Measurements from ENCODE around the gene ZMIZ1. TPM values are rescaled to one million over a fixed set of nuclear protein-coding genes. Genes with fewer than 3 reads are reported as not detected.

Gene ZMIZ1
- total RNA-seq, 2 experiments from 2014 or later, result 14.6 to 15.5 TPM

DNA sequence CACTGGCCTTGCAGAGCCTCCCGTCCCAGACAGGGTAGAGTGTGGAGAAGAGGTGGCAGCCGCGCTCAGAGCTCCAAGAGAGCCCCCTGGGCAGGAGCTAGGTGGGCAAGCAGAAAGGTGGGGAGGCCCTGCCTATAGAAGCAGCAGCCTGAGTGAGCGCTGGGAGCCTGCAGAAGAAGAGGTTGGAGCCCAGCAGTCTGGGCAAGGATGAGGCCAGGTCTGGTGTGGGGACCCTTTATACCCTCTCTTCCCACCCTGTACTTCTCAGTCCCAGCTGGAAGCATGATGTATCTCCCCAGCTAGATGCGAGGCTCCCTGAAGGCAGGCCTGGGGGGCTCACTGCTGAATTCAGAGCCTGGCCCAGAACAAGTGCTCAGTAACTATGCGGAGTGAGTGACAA is 44.5 kb upstream of the ZMIZ1 start:
- H3K36me3 Mint-ChIP-seq (ENCODE audit: low read depth), result no peaks in the 10 kb centered on the region
- no peak overlapping the region for H3K4me3 ChIP-seq (ENCODE audit: low read length)
- H3K27ac Mint-ChIP-seq, result no peak overlapping the region
- H3K27me3 ChIP-seq (ENCODE audit: control insufficient read depth in 1 of 2, insufficient read depth in 2 of 2, low read length in 2 of 2), result no peaks in the 10 kb centered on the region
- no peaks in the 10 kb centered on the region for H3K9me3 ChIP-seq (ENCODE audit: control insufficient read depth in 1 of 2, insufficient read depth in 1 of 2, low read length in 2 of 2)
- peaks cover 46% of the 10 kb centered on the region for H3K4me1 ChIP-seq (ENCODE audit: insufficient read depth, low read length)
- DNase-seq (no peak), ATAC-seq (ENCODE audit: poor library complexity) (no peak)
- no peak overlapping the region for H3K27ac ChIP-seq (ENCODE audit: low read depth in 1 of 2, low read length in 2 of 2)
- intact Hi-C loops (cut with DNase I, micrococcal nuclease), result no loop called here
- no peak overlapping the region for H3K4me3 Mint-ChIP-seq
- ChIA-PET POLR2A (no interaction called here), CTCF (no interaction called here)
- TF ChIP-seq, protein P1, sequence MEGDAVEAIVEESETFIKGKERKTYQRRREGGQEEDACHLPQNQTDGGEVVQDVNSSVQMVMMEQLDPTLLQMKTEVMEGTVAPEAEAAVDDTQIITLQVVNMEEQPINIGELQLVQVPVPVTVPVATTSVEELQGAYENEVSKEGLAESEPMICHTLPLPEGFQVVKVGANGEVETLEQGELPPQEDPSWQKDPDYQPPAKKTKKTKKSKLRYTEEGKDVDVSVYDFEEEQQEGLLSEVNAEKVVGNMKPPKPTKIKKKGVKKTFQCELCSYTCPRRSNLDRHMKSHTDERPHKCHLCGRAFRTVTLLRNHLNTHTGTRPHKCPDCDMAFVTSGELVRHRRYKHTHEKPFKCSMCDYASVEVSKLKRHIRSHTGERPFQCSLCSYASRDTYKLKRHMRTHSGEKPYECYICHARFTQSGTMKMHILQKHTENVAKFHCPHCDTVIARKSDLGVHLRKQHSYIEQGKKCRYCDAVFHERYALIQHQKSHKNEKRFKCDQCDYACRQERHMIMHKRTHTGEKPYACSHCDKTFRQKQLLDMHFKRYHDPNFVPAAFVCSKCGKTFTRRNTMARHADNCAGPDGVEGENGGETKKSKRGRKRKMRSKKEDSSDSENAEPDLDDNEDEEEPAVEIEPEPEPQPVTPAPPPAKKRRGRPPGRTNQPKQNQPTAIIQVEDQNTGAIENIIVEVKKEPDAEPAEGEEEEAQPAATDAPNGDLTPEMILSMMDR (IDR thresholded peaks at IDR 0.05), result no peak
- H3K36me3 ChIP-seq (ENCODE audit: insufficient read depth, low read length), result no peaks in the 10 kb centered on the region
- peaks cover 34% of the 10 kb centered on the region for H3K4me1 Mint-ChIP-seq (ENCODE audit: low read depth)
- H3K27me3 Mint-ChIP-seq, result no peaks in the 10 kb centered on the region
- H3K9me3 Mint-ChIP-seq, result no peaks in the 10 kb centered on the region

DNA sequence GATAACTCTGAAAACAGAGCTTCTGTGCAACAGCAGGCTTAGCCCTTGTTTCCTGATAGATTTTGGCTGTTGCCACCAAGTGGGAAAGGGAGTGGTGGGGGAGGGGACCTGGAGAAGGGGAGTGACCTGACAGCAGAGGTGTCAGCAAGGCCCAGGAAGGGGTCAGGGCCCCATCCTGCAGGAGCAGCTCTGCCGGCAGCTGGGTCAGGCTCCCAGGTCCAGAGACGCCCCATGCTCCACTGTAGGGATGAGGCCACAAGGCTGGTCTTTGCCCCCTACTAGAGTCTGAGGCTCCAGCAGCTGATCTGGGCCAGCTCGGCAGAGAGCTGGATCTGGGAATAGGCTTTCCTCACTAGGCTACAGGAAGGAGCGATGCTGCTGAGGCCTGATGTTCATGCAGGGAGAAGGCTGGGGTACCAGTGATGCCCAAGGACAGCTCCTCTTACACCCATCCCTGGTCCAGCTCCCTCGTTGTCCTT is 44.0 kb upstream of the ZMIZ1 start:
- Histone ChIP-seq H3K36me3 (ENCODE audit: insufficient read depth, low read length) (no peaks in the 10 kb centered on the region), H3K9me3 (ENCODE audit: control insufficient read depth in 1 of 2, insufficient read depth in 1 of 2, low read length in 2 of 2) (no peaks in the 10 kb centered on the region), H3K4me3 (ENCODE audit: low read length) (no peak overlapping the region), H3K27me3 (ENCODE audit: control insufficient read depth in 1 of 2, insufficient read depth in 2 of 2, low read length in 2 of 2) (no peaks in the 10 kb centered on the region), H3K27ac (ENCODE audit: low read depth in 1 of 2, low read length in 2 of 2) (no peak overlapping the region), H3K4me1 (ENCODE audit: insufficient read depth, low read length) (peaks cover 46% of the 10 kb centered on the region)
- H3K4me1 Mint-ChIP-seq (ENCODE audit: low read depth), result peaks cover 34% of the 10 kb centered on the region
- POLR2A ChIA-PET, result no interaction called here
- H3K4me3 Mint-ChIP-seq, result no peak overlapping the region
- H3K27ac Mint-ChIP-seq, result peak overlapping the region; percentile 42
- H3K27me3 Mint-ChIP-seq, result no peaks in the 10 kb centered on the region
- ATAC-seq (ENCODE audit: poor library complexity), result no peak
- TF ChIP-seq, protein P1 (IDR thresholded peaks at IDR 0.05), result no peak
- CTCF ChIA-PET, result no interaction called here
- intact Hi-C loops (cut with DNase I, micrococcal nuclease), result no loop called here
- no peak for DNase-seq
- H3K9me3 Mint-ChIP-seq, result no peaks in the 10 kb centered on the region
- H3K36me3 Mint-ChIP-seq (ENCODE audit: low read depth), result no peaks in the 10 kb centered on the region

DNA sequence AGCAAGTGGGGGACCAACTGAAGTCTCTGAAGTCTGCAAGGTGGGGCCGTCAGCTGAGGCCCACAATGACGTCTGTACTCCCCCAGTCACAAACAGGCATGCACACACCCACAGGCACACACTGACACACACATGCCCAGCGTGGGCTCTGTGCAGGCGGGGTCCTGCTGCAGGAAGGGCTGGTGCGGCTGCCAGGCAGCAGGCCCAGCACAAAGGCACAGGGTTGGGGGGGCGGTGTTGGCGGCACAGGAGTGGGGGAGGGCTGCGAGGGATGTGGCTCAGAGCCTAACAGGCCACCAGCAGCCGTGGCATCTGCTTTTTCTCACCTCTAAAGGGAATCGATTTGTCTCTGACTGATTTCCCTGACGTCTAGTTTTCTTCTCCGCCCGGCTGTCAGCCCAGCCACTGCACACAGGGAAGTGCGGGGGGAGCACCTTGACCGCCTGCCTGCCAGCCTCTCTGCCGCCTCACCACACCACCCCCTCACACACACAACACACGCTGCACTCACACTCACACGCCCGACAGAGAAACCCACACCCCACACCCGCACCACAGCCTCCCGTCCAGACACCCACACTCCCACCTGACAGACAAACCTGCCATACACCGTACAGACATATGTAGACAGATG is 43.5 kb upstream of the ZMIZ1 start:
- DNase-seq (peak in 12 of 14 experiments; percentile 24 to 67 (median 45)), ATAC-seq (ENCODE audit: poor library complexity) (peak; percentile 78)
- Mint-ChIP-seq H3K4me1 (ENCODE audit: low read depth) (peaks cover 34% of the 10 kb centered on the region), H3K4me3 (peak overlapping the region; percentile 2), H3K27me3 (no peaks in the 10 kb centered on the region), H3K9me3 (no peaks in the 10 kb centered on the region), H3K27ac (peak overlapping the region; percentile 42), H3K36me3 (ENCODE audit: low read depth) (no peaks in the 10 kb centered on the region)
- no peaks in the 10 kb centered on the region for H3K36me3 ChIP-seq (ENCODE audit: insufficient read depth, low read length)
- peaks cover 46% of the 10 kb centered on the region for H3K4me1 ChIP-seq (ENCODE audit: insufficient read depth, low read length)
- CTCF ChIA-PET, result no interaction called here
- POLR2A ChIA-PET, result no interaction called here
- intact Hi-C loops (cut with DNase I, micrococcal nuclease), result no loop called here
- H3K4me3 ChIP-seq (ENCODE audit: low read length), result no peak overlapping the region
- no peak overlapping the region for H3K27ac ChIP-seq (ENCODE audit: low read depth in 1 of 2, low read length in 2 of 2)
- no peaks in the 10 kb centered on the region for H3K9me3 ChIP-seq (ENCODE audit: control insufficient read depth in 1 of 2, insufficient read depth in 1 of 2, low read length in 2 of 2)
- H3K27me3 ChIP-seq (ENCODE audit: control insufficient read depth in 1 of 2, insufficient read depth in 2 of 2, low read length in 2 of 2), result no peaks in the 10 kb centered on the region
- TF ChIP-seq, protein P1 (IDR thresholded peaks at IDR 0.05), result no peak

Data from CD4-positive, alpha-beta T cell (primary cell).